IMR-90 (cell line): ENCODE data around the gene ASB3. TPM values are rescaled to one million over a fixed set of nuclear protein-coding genes. Genes with fewer than 3 reads are reported as not detected.

Experiments
- ATAC-seq: fragments of 200-7000 bp; cut with Tn5 transposase; 2 replicates; pipeline ENCODE4 v1.9.1; 2020; ENCODE audit warnings: low read depth, mild to moderate bottlenecking, moderate library complexity
- BruUV-seq: library from RNA; stranded (reverse); fragments of 400-500 nt; replicated peaks from 2 replicates; lab custom pipeline; 2021; lab: Mats Ljungman, UMichigan
- CTCF ChIA-PET: fragments of 300-600 bp; formaldehyde crosslinking; extraction: SDS; loops from one replicate; lab custom pipeline; 2021; ENCODE audit warnings: antibody characterized with exemption; lab: Yijun Ruan, JAX
- POLR2A ChIA-PET: fragments of 300-600 bp; sonication (Branson Sonifier 250); formaldehyde crosslinking; loops from one replicate; lab custom pipeline; 2022; ENCODE audit warnings: antibody characterized with exemption; ENCODE audit not compliant: unreplicated experiment; lab: Charles Lee
- DNase-seq: peaks from one replicate; pipeline ENCODE4 v3.0.0; 2013
- H2AFZ ChIP-seq: replicated peaks from 2 replicates; pipeline ENCODE3; 2013; ENCODE audit warnings: low read length, mild to moderate bottlenecking; ENCODE audit not compliant: poor library complexity
- H2AK5ac ChIP-seq: 2 replicates; pipeline ENCODE4 v1.6.1; 2013; ENCODE audit warnings: low read depth, low read length, inconsistent platforms
- H2AK9ac ChIP-seq: replicated peaks from 2 replicates; pipeline ENCODE3; 2013; ENCODE audit warnings: mild to moderate bottlenecking, low read depth, low read length, moderate library complexity; ENCODE audit not compliant: poor library complexity
- H2BK120ac ChIP-seq: 2 replicates; pipeline ENCODE4 v1.6.1; 2013; ENCODE audit warnings: low read depth, low read length, inconsistent platforms
- H2BK15ac ChIP-seq: 3 replicates; pipeline ENCODE4 v1.6.1; 2013; ENCODE audit warnings: low read depth, low read length, inconsistent platforms
- H2BK20ac ChIP-seq: 2 replicates; pipeline ENCODE4 v1.6.1; 2013; ENCODE audit warnings: low read depth, mild to moderate bottlenecking, inconsistent platforms, low read length, moderate library complexity
- H2BK5ac ChIP-seq: 2 replicates; pipeline ENCODE4 v1.6.1; 2013; ENCODE audit warnings: mild to moderate bottlenecking, low read depth, low read length, inconsistent platforms; ENCODE audit not compliant: poor library complexity, severe bottlenecking
- H3K14ac ChIP-seq: replicated peaks from 2 replicates; pipeline ENCODE4 v1.6.1; 2013; ENCODE audit warnings: low read depth, low read length, inconsistent platforms
- H3K18ac ChIP-seq: 2 replicates; pipeline ENCODE4 v1.6.1; 2013; ENCODE audit warnings: low read depth, low read length, control low read depth
- H3K23ac ChIP-seq: 2 replicates; pipeline ENCODE4 v1.6.1; 2013; ENCODE audit warnings: low read depth, low read length, inconsistent platforms
- H3K27ac ChIP-seq: 2 replicates; pipeline ENCODE4 v1.5.1; 2013; ENCODE audit warnings: mild to moderate bottlenecking, control low read depth, low read length; ENCODE audit not compliant: insufficient read depth
- H3K27me3 ChIP-seq: 2 replicates; pipeline ENCODE4 v1.6.1; 2013; ENCODE audit warnings: low read length; ENCODE audit not compliant: control insufficient read depth, insufficient read depth
- H3K36me3 ChIP-seq: 2 replicates; pipeline ENCODE4 v1.6.1; 2013; ENCODE audit warnings: low read length, mixed read lengths; ENCODE audit not compliant: control insufficient read depth, insufficient read depth
- H3K4ac ChIP-seq: 2 replicates; pipeline ENCODE4 v1.6.1; 2013; ENCODE audit warnings: low read depth, low read length, inconsistent platforms
- H3K4me1 ChIP-seq: 2 replicates; pipeline ENCODE4 v1.6.1; 2013; ENCODE audit warnings: low read length, mixed read lengths; ENCODE audit not compliant: control insufficient read depth, insufficient read depth
- H3K4me2 ChIP-seq: 2 replicates; pipeline ENCODE4 v1.6.1; 2013; ENCODE audit warnings: low read depth, mild to moderate bottlenecking, control low read depth, low read length, moderate library complexity
- H3K4me3 ChIP-seq: 2 replicates; pipeline ENCODE4 v1.5.1; 2013; ENCODE audit warnings: low read depth, mild to moderate bottlenecking, control low read depth, low read length, moderate library complexity; ENCODE audit not compliant: insufficient read depth
- H3K56ac ChIP-seq: 2 replicates; pipeline ENCODE4 v1.6.1; 2013; ENCODE audit warnings: low read length, inconsistent platforms; ENCODE audit not compliant: insufficient read depth; ENCODE audit errors: extremely low read depth
- H3K79me1 ChIP-seq, 2 experiments: 2 replicates each; pipeline ENCODE4 v1.6.1; 2013; ENCODE audit warnings: low read length in 2 of 2, inconsistent platforms in 1 of 2, low read depth in 1 of 2
- H3K9ac ChIP-seq: 2 replicates; pipeline ENCODE4 v1.6.1; 2013; ENCODE audit warnings: low read depth, low read length, control low read depth
- H3K9me1 ChIP-seq: 2 replicates; pipeline ENCODE4 v1.6.1; 2013; ENCODE audit warnings: low read length, inconsistent platforms; ENCODE audit not compliant: insufficient read depth
- H3K9me3 ChIP-seq: 2 replicates; pipeline ENCODE4 v1.6.1; 2013; ENCODE audit warnings: low read length; ENCODE audit not compliant: control insufficient read depth, insufficient read depth
- H4K20me1 ChIP-seq: 2 replicates; pipeline ENCODE4 v1.6.1; 2013; ENCODE audit warnings: low read length, inconsistent platforms; ENCODE audit not compliant: insufficient read depth
- H4K5ac ChIP-seq: 2 replicates; pipeline ENCODE4 v1.6.1; 2013; ENCODE audit warnings: mild to moderate bottlenecking, low read depth, low read length, control low read depth
- H4K8ac ChIP-seq, 2 experiments: 2 replicates each; pipeline ENCODE4 v1.6.1; 2013; ENCODE audit warnings: low read depth in 2 of 2, low read length in 2 of 2, control low read depth in 1 of 2, inconsistent platforms in 1 of 2
- H4K91ac ChIP-seq: 2 replicates; pipeline ENCODE4 v1.6.1; 2013; ENCODE audit warnings: low read depth, low read length, inconsistent platforms; ENCODE audit not compliant: insufficient read depth
- BHLHE40 ChIP-seq: fragments of 150-350 bp; IDR thresholded peaks from 2 replicates; pipeline ENCODE4 v1.6.1; 2016; ENCODE audit warnings: mild to moderate bottlenecking, low read depth, low read length
- CEBPB ChIP-seq: IDR thresholded peaks from 2 replicates; pipeline ENCODE4 v1.6.1; 2012; ENCODE audit warnings: low read depth, low read length, improper control_type of control experiment
- CHD1 ChIP-seq: IDR thresholded peaks from 2 replicates; pipeline ENCODE4 v1.6.1; 2012; ENCODE audit warnings: low read depth, low read length, improper control_type of control experiment
- CTCF ChIP-seq: conservative IDR thresholded peaks from 2 replicates; pipeline ENCODE4 v1.5.1; 2012; ENCODE audit warnings: mild to moderate bottlenecking, low read depth, low read length, improper control_type of control experiment
- FOS ChIP-seq: fragments of 150-350 bp; IDR thresholded peaks from 2 replicates; pipeline ENCODE4 v1.6.1; 2016; ENCODE audit warnings: low read depth, low read length
- MAFK ChIP-seq: IDR thresholded peaks from 2 replicates; pipeline ENCODE4 v1.6.1; 2012; ENCODE audit warnings: low read depth, low read length, improper control_type of control experiment
- MAZ ChIP-seq: IDR thresholded peaks from 2 replicates; pipeline ENCODE4 v1.6.1; 2012; ENCODE audit warnings: low read depth, mild to moderate bottlenecking, low read length, improper control_type of control experiment, moderate library complexity, borderline replicate concordance
- MXI1 ChIP-seq: IDR thresholded peaks from 2 replicates; pipeline ENCODE4 v1.6.1; 2012; ENCODE audit warnings: low read depth, mild to moderate bottlenecking, low read length, moderate library complexity, borderline replicate concordance
- NFE2L2 ChIP-seq: fragments of 150-350 bp; IDR thresholded peaks from 2 replicates; pipeline ENCODE4 v1.6.1; 2016; ENCODE audit warnings: low read depth, mild to moderate bottlenecking, low read length
- POLR2A ChIP-seq: IDR thresholded peaks from 2 replicates; pipeline ENCODE4 v1.6.1; 2012; ENCODE audit warnings: mild to moderate bottlenecking, low read depth, low read length
- RAD21 ChIP-seq: IDR thresholded peaks from 2 replicates; pipeline ENCODE4 v1.6.1; 2012; ENCODE audit warnings: low read length, improper control_type of control experiment
- RCOR1 ChIP-seq: IDR thresholded peaks from 2 replicates; pipeline ENCODE4 v1.6.1; 2012; ENCODE audit warnings: mild to moderate bottlenecking, low read length, improper control_type of control experiment; ENCODE audit not compliant: insufficient replicate concordance
- RFX5 ChIP-seq: IDR thresholded peaks from 2 replicates; pipeline ENCODE4 v1.8.0; 2012; ENCODE audit warnings: low read depth, mild to moderate bottlenecking, low read length, moderate library complexity
- SMC3 ChIP-seq: fragments of 150-350 bp; IDR thresholded peaks from 2 replicates; pipeline ENCODE4 v1.6.1; 2016; ENCODE audit warnings: low read depth, mild to moderate bottlenecking, antibody characterized with exemption, low read length, moderate library complexity
- USF2 ChIP-seq: fragments of 150-350 bp; IDR thresholded peaks from 2 replicates; pipeline ENCODE4 v1.6.1; 2017; ENCODE audit warnings: mild to moderate bottlenecking, antibody characterized with exemption, low read length, low read depth
- WGBS, 2 experiments: methylation state at CpG; one replicate each; pipeline versions ENCODE4 v1.1.5 to v1.1.7; 2013; ENCODE audit warnings: missing lambda C conversion rate in 2 of 2; ENCODE audit not compliant: insufficient read length in 1 of 2; ENCODE audit errors: extremely low coverage in 2 of 2; 5-methylcytosine and 5-hydroxymethylcytosine counted together
- dilution Hi-C: fragments of 300-500 bp; cut with HindIII; formaldehyde crosslinking; loops from one replicate; pipeline ENCODE4 v1.14.3; 2018; ENCODE audit warnings: low sequenced_read_pairs; ENCODE audit not compliant: unreplicated experiment
- in situ Hi-C: fragments of 300-500 bp; cut with MboI; formaldehyde crosslinking; loops from 3 replicates; pipeline ENCODE4 v1.14.3; 2019; ENCODE audit warnings: low sequenced_read_pairs, inconsistent platforms, mixed read lengths
- intact Hi-C: fragments of 100-400 bp; cut with micrococcal nuclease; formaldehyde crosslinking; loops from 2 replicates; pipeline ENCODE4 v1.10.0; 2022
- polyA plus RNA-seq, 3 experiments: library from polyadenylated mRNA; depleted of rRNA; stranded (reverse); fragments of >200 nt; gene quantifications; 2 replicates each; pipeline ENCODE4 v1.2.3, GENCODE V29; 2012; ENCODE audit warnings: low replicate concordance in 1 of 3
- total RNA-seq: library from RNA; depleted of rRNA; stranded (reverse); fragments of >200 nt; gene quantifications from 2 replicates; pipeline ENCODE4 v1.2.3, GENCODE V29; 2012
- TF ChIP-seq, protein P1 (sequence below): fragments of 150-350 bp; IDR thresholded peaks from 2 replicates; pipeline ENCODE4 v1.6.1; 2016; ENCODE audit warnings: low read depth, mild to moderate bottlenecking, low read length, moderate library complexity, borderline replicate concordance

Gene ASB3
- total and polyA plus RNA-seq, 2 of the 4 experiments (the other 2 are of a cell fraction) = 19.2 to 36.2 TPM

DNA sequence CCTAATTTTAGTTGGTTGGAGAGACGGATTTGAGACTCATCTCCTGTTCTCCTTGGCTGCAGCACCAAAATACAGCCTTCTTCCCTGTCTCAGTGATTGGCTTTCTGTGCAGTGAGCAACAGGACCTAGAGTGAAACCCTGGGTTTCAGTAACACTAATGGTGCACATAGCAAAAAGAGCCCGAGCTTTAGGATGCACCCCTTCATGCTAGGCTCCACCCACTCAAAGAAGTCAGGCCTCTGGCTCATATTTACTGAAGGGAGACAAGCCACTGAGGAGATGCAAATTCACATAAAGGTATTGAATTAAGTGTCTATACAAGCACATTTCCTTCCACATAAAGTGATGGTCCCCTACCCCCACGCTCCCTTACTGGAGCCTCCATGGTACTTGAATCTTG is 151.1 kb downstream of the ASB3 start:
- dilution Hi-C loops (no loop called here), in situ Hi-C loops (no loop called here), intact Hi-C loops (no loop called here)
- Histone ChIP-seq H2BK5ac (no peak overlapping the region), H3K14ac (no peak overlapping the region), H3K56ac (no peak overlapping the region), H2BK20ac (no peak overlapping the region), H3K23ac (no peak overlapping the region), H3K4me3 (no peak overlapping the region), H3K4ac (no peak overlapping the region), H3K9ac (no peak overlapping the region), H3K27me3 (no peaks in the 10 kb centered on the region), H2AFZ (no peak overlapping the region), H4K91ac (no peak overlapping the region), H2BK15ac (no peak overlapping the region), H3K18ac (no peak overlapping the region), H3K27ac (no peak overlapping the region), H4K20me1 (no peaks in the 10 kb centered on the region), H4K8ac (no peak overlapping the region), H2AK5ac (no peak overlapping the region), H2BK120ac (no peak overlapping the region), H2AK9ac (no peak overlapping the region), H4K5ac (no peak overlapping the region), H3K9me1 (no peaks in the 10 kb centered on the region), H3K4me2 (no peak overlapping the region), H3K36me3 (no peaks in the 10 kb centered on the region), H3K79me1 (no peaks in the 10 kb centered on the region), H3K9me3 (no peaks in the 10 kb centered on the region), H3K4me1 (no peaks in the 10 kb centered on the region)
- DNase-seq (no peak), ATAC-seq (no peak)
- no TSS peak for BruUV-seq
- ChIA-PET POLR2A (no interaction called here), CTCF (no interaction called here)
- no peak for TF ChIP-seq RAD21
- TF ChIP-seq RFX5 = no peak
- no peak for TF ChIP-seq CEBPB
- no peak for TF ChIP-seq SMC3
- no peak for TF ChIP-seq BHLHE40
- no peak for TF ChIP-seq POLR2A
- TF ChIP-seq, protein P1, sequence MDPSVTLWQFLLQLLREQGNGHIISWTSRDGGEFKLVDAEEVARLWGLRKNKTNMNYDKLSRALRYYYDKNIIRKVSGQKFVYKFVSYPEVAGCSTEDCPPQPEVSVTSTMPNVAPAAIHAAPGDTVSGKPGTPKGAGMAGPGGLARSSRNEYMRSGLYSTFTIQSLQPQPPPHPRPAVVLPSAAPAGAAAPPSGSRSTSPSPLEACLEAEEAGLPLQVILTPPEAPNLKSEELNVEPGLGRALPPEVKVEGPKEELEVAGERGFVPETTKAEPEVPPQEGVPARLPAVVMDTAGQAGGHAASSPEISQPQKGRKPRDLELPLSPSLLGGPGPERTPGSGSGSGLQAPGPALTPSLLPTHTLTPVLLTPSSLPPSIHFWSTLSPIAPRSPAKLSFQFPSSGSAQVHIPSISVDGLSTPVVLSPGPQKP = no peak
- no peak for TF ChIP-seq MXI1
- no peak for TF ChIP-seq MAFK
- no peak for TF ChIP-seq FOS
- no peak for TF ChIP-seq USF2
- no peak for TF ChIP-seq CTCF
- TF ChIP-seq MAZ = no peak
- TF ChIP-seq NFE2L2 = no peak
- TF ChIP-seq CHD1 = no peak
- no peak for TF ChIP-seq RCOR1
- WGBS, 2 experiments = 71% methylated on average over 1 of the region's 3 CpGs; no CpG with 5 or more reads in 1 of the 2 experiments
